Activated naive CD8-positive, alpha-beta T cell treated with anti-CD3 and anti-CD28 coated beads, Interleukin-2, amount 50 U/mL, for 24 hours (primary cell): ENCODE results near the gene TUBG2.
"Not testable (repeated sequence)": the region's sequence is repeated elsewhere in the genome, so short reads cannot be mapped to it uniquely, and the experiment has no call there.

Experiments used
- ATAC-seq: fragments of 150-1000 bp; cut with Tn5 transposase; one replicate; pipeline ENCODE4 v1.10.0; 2021
- DNase-seq: peaks from one replicate; pipeline ENCODE4 v3.0.0; 2021
- H3K27ac Mint-ChIP-seq: one replicate; pipeline ENCODE4 v1.8.0; 2021; ENCODE audit warnings: mild to moderate bottlenecking, mixed read lengths
- H3K27me3 Mint-ChIP-seq: one replicate; pipeline ENCODE4 v1.8.0; 2021; ENCODE audit warnings: mixed read lengths
- H3K36me3 Mint-ChIP-seq: one replicate; pipeline ENCODE4 v1.8.0; 2021; ENCODE audit warnings: low read depth, mixed read lengths
- H3K4me1 Mint-ChIP-seq: one replicate; pipeline ENCODE4 v1.8.0; 2021; ENCODE audit warnings: mixed read lengths
- H3K4me3 Mint-ChIP-seq: one replicate; pipeline ENCODE4 v1.8.0; 2021; ENCODE audit warnings: mild to moderate bottlenecking, moderate library complexity, mixed read lengths
- H3K9me3 Mint-ChIP-seq: one replicate; pipeline ENCODE4 v1.8.0; 2021; ENCODE audit warnings: mixed read lengths

TUBG2 gene

DNA sequence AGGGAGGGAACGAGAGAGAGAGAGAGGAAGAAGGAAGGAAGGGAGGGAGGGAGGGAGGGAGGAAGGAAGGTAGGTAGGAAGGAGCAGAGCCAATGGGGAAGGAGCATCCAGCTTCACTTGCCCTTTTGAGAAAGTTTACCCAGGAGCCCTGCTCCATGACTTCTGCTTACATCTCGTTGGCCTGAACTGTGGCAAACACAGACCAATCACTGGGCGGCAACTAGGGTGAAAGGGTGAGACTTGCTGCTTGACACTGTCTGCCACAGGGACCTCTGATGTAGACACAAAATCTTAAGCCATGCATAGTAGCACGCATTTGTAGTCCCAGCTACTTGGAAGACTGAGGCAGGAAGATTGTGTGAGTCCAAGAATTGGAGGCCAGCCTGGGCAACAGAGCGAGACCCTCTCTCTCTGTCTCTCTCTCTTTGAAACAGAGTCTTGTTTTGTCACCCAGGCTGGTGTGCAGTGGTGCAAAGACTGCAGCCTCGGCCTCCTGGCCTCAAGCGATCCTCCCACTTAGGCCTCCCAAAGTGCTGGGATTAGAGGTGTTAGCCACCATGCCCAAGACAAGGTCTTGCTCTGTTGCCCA is 19.5 kb upstream of the TUBG2 start:
- Mint-ChIP-seq H3K4me3 (no peak overlapping the region), H3K27me3 (peaks cover 15% of the 10 kb centered on the region), H3K36me3 (no peaks in the 10 kb centered on the region), H3K27ac (no peak overlapping the region), H3K4me1 (no peaks in the 10 kb centered on the region), H3K9me3 (no peaks in the 10 kb centered on the region)
- ATAC-seq, result no peak
- no peak for DNase-seq

DNA sequence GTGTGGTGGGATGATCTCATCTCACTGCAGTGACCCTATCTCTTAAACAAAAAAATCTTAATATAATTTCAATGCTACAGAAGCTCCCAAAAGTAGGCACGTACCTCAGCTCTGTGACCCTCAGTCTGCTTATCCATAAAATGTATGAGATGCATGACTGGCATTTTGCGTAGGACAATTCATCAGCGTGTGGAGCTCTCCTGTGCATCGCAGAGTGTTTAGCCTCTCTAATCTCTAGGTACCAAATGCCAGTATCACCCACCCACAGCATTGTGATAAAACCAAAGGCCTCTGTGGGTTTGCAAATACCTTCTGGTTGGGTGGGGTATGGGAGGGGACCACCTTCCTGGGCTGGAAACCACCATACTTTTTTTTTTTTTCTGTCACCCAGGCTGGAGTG is 19.0 kb upstream of the TUBG2 start:
- Mint-ChIP-seq H3K27me3 (peaks cover 15% of the 10 kb centered on the region), H3K9me3 (no peaks in the 10 kb centered on the region), H3K27ac (no peak overlapping the region), H3K4me1 (no peaks in the 10 kb centered on the region), H3K4me3 (no peak overlapping the region), H3K36me3 (no peaks in the 10 kb centered on the region)
- DNase-seq (no peak), ATAC-seq (no peak)

DNA sequence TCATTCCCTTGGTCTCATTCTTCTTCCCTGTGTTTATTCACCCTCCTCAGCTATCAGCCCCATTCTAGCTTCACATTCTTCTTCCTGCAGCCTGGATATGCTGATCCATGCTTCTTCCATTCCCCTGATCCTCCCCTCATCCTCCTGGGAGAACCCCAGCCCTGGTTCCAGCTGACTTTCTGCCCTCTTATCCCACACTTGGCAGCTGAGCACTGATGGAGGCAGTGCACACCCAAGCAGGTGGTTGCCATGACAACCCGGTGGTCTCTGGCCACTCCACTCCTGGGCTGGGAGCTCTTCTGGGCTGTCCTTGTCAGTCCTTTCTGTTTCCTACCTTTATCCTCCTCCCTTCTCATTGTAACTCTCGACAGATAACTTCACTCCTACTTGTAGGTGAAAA is 16.7 kb upstream of the TUBG2 start:
- H3K9me3 Mint-ChIP-seq, result no peaks in the 10 kb centered on the region

DNA sequence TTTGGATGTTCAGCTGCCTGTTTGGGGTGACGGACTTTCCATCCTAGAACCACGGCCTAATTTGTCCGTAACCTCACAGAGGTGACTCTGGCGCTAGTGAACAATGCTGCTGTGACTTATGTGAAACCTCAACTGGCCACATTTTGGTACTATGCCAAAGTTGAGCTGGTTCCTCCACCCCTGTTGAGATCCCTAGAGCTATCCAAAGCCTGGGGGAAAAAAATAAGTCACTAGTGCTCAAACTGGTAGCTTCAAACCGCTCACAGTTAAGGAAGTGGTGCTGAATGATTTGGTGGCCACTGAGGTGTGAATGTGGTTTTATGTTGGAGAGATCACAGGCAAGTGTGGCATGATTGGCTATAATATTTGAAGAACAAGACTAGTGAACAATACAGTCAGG is 11.3 kb upstream of the TUBG2 start:
- H3K27me3 Mint-ChIP-seq, result peaks cover 15% of the 10 kb centered on the region
- no peak for ATAC-seq
- peaks cover 5% of the 10 kb centered on the region for H3K4me1 Mint-ChIP-seq
- H3K9me3 Mint-ChIP-seq, result no peaks in the 10 kb centered on the region
- no peak overlapping the region for H3K27ac Mint-ChIP-seq
- H3K36me3 Mint-ChIP-seq, result no peaks in the 10 kb centered on the region
- H3K4me3 Mint-ChIP-seq, result no peak overlapping the region
- DNase-seq, result no peak

More for the DNA sequence above, 16.7 kb upstream of the TUBG2 start:
- ATAC-seq (no peak), DNase-seq (no peak)
- H3K36me3 Mint-ChIP-seq, result no peaks in the 10 kb centered on the region
- H3K4me3 Mint-ChIP-seq, result no peak overlapping the region
- H3K27me3 Mint-ChIP-seq, result peaks cover 19% of the 10 kb centered on the region
- H3K4me1 Mint-ChIP-seq, result no peaks in the 10 kb centered on the region
- H3K27ac Mint-ChIP-seq, result peak overlapping the region; percentile 47

DNA sequence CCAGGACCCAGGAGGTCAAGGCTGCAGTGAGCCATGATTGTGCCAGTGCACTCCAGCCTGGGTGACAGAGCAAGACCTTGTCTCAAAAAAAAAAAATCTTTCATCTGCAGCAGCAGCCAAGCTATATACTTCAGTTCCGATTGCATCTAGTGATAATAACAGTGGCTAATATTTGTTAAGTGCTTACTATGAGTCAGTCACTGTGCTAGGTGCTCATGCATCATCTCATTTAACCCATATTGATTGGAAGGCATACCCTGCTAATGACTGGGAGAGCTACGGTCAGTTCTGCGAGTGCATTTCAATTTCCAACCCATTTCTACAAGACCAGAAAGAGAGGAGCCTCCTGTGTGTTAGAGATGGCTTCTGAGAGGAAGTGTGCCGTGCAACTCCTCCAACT is 7.7 kb upstream of the TUBG2 start:
- no peak overlapping the region for H3K4me3 Mint-ChIP-seq
- peaks cover 19% of the 10 kb centered on the region for H3K4me1 Mint-ChIP-seq
- peaks cover 27% of the 10 kb centered on the region for H3K27me3 Mint-ChIP-seq
- ATAC-seq (no peak), DNase-seq (no peak)
- peaks cover 3% of the 10 kb centered on the region for H3K9me3 Mint-ChIP-seq
- H3K36me3 Mint-ChIP-seq, result no peaks in the 10 kb centered on the region
- H3K27ac Mint-ChIP-seq, result no peak overlapping the region

DNA sequence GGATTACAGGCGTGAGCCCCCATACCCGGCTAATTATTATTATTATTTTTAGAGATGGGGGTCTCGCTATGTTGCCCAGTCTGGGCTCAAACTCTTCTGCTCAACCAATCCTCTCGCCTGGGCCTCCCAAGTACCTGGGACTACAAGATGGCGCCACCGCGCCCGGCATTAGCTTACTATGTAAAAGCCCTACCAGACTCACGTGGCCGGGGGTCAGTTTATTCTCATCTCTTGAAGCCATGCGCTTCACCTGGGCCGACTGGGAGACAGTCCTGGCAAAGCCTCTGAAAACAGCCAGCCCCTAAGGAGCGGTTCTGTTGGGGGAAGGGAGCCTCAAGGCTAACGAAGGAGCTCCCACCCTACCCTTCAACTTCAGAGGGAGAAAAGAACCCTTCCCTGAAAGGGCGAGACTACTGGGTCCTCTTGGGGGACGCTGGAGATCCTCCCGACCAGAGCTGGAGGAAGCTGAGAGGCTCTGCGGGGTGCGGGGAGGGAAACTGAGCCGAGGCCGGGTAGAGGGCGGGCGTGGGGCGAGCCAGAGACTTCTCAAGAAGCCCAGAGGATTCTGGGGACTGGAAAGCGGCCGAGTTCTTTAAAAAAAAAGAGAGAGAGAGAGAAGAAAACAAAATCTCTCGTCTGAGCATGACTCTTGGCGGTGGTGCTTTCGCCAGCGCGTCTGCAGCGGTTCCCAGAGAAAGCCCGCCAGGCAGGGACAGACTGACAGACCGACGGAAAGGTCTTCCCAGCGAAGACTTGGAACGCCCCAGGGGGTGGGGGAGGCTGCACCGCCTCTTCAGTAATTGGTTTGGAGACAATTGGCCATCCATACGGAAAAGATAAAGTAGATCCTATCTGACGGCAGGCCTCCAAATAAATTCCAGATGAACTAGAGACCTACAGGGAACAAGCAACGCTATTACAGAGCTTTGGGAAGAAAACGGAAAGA is 5.6 kb upstream of the TUBG2 start:
- Mint-ChIP-seq H3K27ac (no peak overlapping the region), H3K9me3 (peaks cover 9% of the 10 kb centered on the region), H3K4me3 (no peak overlapping the region), H3K27me3 (peaks cover 23% of the 10 kb centered on the region), H3K4me1 (peaks cover 19% of the 10 kb centered on the region), H3K36me3 (peaks cover 3% of the 10 kb centered on the region)
- DNase-seq, result no peak
- ATAC-seq, result no peak

DNA sequence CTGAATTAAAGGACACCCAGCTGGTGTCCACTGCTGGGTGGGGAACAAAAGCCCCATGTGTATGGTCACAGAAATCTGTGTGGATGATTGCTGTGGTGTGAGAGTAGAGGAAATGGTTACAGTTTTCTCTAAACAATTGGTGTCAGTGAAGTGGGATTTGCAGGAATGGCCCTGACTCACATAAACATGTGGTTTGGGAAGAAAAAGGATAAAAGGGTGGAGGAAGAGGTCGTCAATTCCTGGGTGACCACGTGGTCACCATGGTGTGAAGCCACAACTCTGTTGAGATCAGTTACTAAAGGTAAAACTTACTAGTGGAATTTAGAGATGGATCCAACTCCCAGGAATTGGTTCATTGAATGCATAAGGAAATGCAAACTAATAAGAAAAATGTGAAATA is 3.6 kb upstream of the TUBG2 start:
- Mint-ChIP-seq H3K27ac (peak overlapping the region; percentile 63), H3K36me3 (peaks cover 5% of the 10 kb centered on the region), H3K27me3 (peaks cover 23% of the 10 kb centered on the region), H3K4me1 (peaks cover 30% of the 10 kb centered on the region), H3K9me3 (peaks cover 9% of the 10 kb centered on the region), H3K4me3 (no peak overlapping the region)
- DNase-seq (no peak), ATAC-seq (no peak)

DNA sequence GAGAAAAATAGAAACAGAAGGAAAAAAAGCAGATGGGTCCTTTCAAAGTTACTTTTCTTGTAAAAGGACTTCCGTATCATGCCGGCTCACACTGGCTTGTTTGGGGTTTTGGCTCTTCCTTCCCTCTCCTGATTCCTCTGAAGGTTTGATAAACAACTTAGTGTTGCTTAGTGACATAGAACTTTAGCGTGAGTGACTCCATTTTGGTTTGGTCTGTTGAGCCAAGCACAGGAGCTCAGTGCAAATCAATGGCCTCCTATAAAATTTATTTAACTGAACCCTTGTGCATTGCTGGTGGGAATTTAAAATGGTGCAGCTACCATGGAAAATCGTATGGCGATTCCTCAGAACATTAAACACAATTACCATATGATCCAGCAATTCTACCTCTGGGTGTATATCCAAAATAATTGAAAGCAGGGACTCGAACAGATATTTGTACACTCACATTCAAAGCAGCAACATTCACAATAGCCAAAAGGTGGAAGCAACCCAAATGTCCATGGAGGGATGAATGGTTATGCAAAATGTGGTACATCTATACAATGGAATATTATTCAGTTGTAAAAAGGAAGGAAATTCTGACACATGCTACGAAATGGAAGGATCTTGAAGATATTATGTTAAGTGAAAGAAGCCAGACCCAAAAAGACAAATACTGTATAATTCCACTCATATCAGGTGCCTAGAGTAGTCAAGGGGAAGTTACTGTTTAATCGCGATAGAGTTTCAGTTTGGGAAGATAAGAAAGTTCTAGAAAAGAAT is 1.1 kb upstream of the TUBG2 start:
- ATAC-seq (no peak), DNase-seq (no peak)
- peaks cover 9% of the 10 kb centered on the region for H3K9me3 Mint-ChIP-seq
- peaks cover 17% of the 10 kb centered on the region for H3K27me3 Mint-ChIP-seq
- H3K27ac Mint-ChIP-seq, result peak overlapping the region; percentile 77
- H3K36me3 Mint-ChIP-seq, result peaks cover 5% of the 10 kb centered on the region
- H3K4me3 Mint-ChIP-seq, result peak overlapping the region; percentile 87
- peaks cover 30% of the 10 kb centered on the region for H3K4me1 Mint-ChIP-seq

DNA sequence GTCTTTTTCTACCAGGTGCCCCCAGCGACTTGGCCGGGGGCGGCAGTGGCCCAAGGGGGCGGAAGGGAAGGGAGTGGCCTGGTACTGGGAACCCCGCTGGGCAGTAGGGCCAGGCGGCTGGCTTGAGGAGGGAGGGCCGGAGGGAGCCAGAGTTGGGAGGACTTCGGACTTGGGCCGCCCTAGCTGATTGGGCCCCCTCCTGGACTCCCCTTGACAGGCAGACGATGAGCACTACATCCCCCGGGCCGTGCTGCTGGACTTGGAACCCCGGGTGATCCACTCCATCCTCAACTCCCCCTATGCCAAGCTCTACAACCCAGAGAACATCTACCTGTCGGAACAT is 819 bp downstream of the TUBG2 start:
- not testable (repeated sequence) for DNase-seq, H3K27ac Mint-ChIP-seq, H3K27me3 Mint-ChIP-seq, H3K9me3 Mint-ChIP-seq, H3K36me3 Mint-ChIP-seq, ATAC-seq
- H3K4me1 Mint-ChIP-seq, result peaks cover 26% of the 10 kb centered on the region
- H3K4me3 Mint-ChIP-seq, result peak overlapping the region; percentile 87

DNA sequence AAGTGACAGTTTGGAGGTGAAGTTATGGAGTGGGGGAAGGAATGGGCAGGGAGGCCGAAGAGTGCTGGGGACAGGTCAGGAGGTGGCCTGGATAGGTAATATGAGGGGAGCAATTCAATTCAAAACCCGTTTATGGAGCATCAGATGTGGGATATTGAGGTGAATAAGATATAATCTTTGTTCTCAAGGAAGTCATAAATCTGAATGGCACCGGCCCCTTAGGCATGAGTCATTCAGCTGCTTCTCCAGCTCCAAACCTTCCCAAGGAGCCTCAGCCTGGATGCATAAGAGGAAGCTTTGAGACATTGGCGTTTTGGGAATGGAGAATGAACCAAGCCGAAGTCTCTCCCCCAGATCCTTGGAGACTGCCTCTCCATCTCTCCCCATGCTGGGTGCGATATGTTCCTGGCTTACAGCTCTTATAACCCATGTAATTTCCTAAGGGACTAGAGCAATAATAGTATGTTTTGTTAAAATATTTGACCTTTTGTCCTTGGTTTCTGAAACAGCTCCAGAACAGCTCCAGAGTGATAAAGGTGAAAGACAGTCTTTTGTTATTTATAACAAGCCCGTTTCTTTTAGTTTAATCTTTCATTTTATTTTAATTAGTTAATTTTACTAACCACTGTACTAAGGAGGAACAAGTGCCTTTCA is 1.7 kb downstream of the TUBG2 start:
- ATAC-seq (no peak), DNase-seq (no peak)
- Mint-ChIP-seq H3K4me1 (peaks cover 21% of the 10 kb centered on the region), H3K27me3 (no peaks in the 10 kb centered on the region), H3K4me3 (no peak overlapping the region), H3K36me3 (peaks cover 7% of the 10 kb centered on the region), H3K9me3 (peaks cover 9% of the 10 kb centered on the region), H3K27ac (no peak overlapping the region)

DNA sequence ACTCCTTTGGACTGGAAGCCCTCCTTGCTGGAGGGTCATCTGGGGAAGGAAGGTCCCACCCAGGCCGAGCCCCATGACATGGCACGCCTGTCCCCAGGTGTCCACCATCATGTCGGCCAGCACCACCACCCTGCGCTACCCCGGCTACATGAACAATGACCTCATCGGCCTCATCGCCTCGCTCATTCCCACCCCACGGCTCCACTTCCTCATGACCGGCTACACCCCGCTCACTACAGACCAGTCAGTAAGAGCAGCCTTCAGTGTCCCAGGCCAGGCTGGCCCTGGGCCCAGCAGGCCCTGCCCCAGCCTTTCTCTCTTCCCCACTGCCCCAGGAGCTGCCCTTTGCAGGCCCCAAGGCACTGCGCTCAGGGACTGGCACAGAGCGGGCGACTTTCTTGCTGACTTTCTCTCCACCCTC is 6.5 kb downstream of the TUBG2 start:
- H3K36me3 Mint-ChIP-seq, result peaks cover 2% of the 10 kb centered on the region
- H3K4me3 Mint-ChIP-seq, result no peak overlapping the region
- peaks cover 15% of the 10 kb centered on the region for H3K27me3 Mint-ChIP-seq
- ATAC-seq (no peak), DNase-seq (no peak)
- peaks cover 4% of the 10 kb centered on the region for H3K4me1 Mint-ChIP-seq
- no peaks in the 10 kb centered on the region for H3K9me3 Mint-ChIP-seq
- H3K27ac Mint-ChIP-seq, result no peak overlapping the region

DNA sequence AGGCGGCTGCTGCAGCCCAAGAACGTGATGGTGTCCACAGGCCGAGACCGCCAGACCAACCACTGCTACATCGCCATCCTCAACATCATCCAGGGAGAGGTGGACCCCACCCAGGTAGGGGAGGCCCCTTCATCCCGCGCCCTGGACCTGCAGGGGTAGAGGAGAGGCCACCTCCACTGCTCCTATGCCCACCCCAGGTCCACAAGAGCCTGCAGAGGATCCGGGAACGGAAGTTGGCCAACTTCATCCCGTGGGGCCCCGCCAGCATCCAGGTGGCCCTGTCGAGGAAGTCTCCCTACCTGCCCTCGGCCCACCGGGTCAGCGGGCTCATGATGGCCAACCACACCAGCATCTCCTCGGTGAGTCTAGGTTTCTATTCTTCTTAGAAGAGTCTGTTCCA is 7.0 kb downstream of the TUBG2 start:
- H3K4me3 Mint-ChIP-seq, ATAC-seq, DNase-seq, H3K27ac Mint-ChIP-seq, H3K4me1 Mint-ChIP-seq, H3K9me3 Mint-ChIP-seq, H3K36me3 Mint-ChIP-seq: not testable (repeated sequence)
- peaks cover 20% of the 10 kb centered on the region for H3K27me3 Mint-ChIP-seq

DNA sequence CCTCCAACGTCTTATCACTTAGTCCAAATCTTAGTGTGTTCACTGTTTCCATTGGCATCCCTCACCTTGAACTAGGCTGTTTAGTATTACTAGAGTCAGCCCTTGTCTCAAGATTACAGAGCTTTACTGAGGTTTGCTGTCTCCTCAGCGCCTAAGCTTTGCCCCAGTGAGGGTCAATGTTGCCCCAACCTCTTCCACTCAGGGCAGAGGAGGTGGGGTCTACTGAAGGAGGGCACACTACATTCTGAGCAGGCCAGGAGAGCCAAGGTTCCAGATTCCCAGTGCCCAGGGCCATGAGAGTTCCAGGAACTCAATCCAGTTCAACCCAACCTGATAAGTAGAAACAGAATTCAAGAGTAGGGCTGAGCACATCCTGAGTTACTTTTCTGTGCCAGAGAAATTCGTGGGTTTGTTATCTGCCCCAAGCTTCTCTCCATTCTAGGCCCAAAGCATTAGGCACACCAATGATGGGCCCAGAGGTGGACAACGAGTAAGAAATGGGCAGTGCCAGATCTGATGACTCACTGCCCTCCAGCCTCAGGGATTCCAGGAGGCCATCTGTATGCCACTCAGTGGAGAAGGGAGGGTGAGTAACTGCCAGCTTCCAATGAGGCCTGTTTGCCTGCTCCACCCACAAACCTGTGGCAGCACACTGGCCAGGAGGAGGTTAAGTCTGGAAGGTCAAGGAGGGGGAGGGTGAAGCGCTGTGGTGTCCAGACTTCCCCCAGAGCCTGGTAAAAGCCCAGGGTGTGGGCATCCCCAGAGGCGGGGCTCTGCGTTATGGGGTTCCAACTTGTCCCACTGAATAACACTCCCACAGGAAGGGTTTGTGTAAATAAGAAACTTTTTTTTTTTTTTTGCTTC is 8.2 kb downstream of the TUBG2 start:
- H3K9me3 Mint-ChIP-seq, result no peaks in the 10 kb centered on the region
- DNase-seq (no peak), ATAC-seq (no peak)
- peaks cover 2% of the 10 kb centered on the region for H3K36me3 Mint-ChIP-seq
- no peak overlapping the region for H3K4me3 Mint-ChIP-seq
- H3K4me1 Mint-ChIP-seq, result peaks cover 18% of the 10 kb centered on the region
- no peak overlapping the region for H3K27ac Mint-ChIP-seq
- H3K27me3 Mint-ChIP-seq, result peaks cover 29% of the 10 kb centered on the region

DNA sequence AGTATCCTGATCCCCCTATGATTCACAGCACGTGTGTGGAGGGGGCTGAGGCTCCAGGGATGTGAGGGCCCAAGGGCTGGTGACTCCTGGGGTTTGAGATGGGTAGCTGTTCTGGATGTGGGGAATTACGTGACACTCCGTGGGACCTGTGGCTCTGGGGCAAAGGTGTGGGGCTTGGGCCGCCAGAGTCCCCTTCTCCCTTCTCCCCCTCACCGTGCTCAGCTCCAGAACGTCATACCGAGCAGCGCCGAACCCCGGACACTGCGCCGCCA is 10.6 kb downstream of the TUBG2 start:
- H3K9me3 Mint-ChIP-seq, result no peaks in the 10 kb centered on the region
- H3K4me3 Mint-ChIP-seq, result peak overlapping the region; percentile 2
- peaks cover 2% of the 10 kb centered on the region for H3K36me3 Mint-ChIP-seq
- peaks cover 45% of the 10 kb centered on the region for H3K27me3 Mint-ChIP-seq
- ATAC-seq, result no peak
- H3K4me1 Mint-ChIP-seq, result peaks cover 23% of the 10 kb centered on the region
- no peak for DNase-seq
- no peak overlapping the region for H3K27ac Mint-ChIP-seq
